NCI-H82 (cell line): Measurements from ENCODE around the gene THEM4.
A peak's percentile ranks its signal among the peaks of the same experiment; 100 is the strongest.

Experiments
- DNase-seq: peaks from one replicate; lab custom pipeline; 2025; lab: John Stamatoyannopoulos, UW

THEM4 gene

DNA sequence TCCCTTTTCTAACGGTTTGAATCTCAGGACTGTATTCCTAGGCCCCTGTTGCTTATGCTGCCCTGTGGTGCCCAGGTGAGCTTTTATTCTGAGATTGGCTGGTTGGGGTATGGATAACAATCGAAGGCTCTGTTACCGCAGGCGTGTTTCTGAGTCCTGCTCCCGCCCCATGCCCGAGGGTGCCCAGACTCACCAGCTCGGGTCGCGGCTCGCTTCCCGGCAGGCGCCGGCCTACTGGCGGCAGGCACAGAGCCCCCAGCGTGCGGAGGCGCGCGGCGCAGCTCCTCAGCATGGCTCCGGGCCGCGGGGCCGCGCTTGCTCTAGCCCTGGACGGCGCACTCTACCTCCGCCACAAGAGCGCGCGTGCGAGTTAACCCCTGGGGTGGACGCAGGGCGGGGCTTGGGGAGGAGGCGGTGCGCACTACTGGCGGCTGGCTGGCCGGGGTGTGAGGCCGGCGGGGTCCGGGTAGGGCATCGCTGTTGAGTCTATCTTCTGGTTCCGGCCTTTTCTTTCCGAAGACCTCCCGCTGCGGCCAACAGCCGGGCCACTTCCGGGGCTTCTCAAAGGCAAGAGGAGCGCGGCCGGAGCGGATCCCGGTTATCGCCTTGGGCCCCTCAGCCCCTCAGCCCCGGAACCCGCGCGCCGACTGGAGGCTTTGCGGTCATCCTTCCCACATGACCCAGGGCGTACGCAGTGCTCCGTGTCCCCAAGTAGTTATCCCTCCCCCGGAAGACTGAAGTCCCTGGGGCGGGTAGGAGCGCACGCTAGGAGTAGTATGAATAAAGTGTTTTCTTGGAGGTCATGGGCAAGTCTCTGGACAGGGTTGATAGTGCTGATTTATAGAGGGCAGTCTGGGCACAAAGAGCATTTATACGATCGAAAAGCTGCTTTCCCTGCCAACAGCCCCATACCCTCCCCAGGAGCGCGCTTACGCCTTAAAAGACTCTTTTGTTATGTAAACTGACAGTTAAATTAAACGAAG lies at the start of gene THEM4:
Gene THEM4, minus strand, starts transcription at position 345 of the 983 bp plus-strand sequence. Its CDS starts 53 bp downstream, at position 292.
- peak; percentile 99 for DNase-seq

- DNase-seq: peak; percentile 69
These were observed 49.6 kb upstream of the THEM4 start for GRCh38 chr1:151958959-151959358.

GRCh38 chr1:151956957-151957497 lies 47.7 kb upstream of the THEM4 start:
- no peak for DNase-seq

- no peak for DNase-seq
These were observed 44.2 kb upstream of the THEM4 start for GRCh38 chr1:151953409-151954094.

- no peak for DNase-seq
These were observed 43.5 kb upstream of the THEM4 start for GRCh38 chr1:151952811-151953210.

GRCh38 chr1:151949371-151950193 lies 40.3 kb upstream of the THEM4 start:
- no peak for DNase-seq

DNA sequence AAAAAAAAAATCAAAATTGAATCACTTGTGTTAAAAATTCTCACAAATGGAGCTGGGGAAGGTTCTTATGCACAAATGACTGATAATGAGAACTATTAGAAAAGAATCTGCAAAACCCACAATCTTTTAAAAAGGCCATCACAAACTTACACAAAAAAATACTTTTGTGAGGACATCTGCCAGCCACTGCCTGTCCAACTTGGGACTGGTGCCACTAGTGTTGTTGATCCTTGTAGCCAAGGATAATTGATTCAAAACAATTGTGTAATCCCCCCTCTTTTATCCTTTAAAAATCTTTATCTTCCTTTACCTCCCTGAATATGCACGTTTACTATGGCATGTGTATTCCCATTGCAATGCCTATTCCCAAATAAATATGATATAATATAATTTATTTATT lies 39.2 kb upstream of the THEM4 start:
- DNase-seq: no peak

DNA sequence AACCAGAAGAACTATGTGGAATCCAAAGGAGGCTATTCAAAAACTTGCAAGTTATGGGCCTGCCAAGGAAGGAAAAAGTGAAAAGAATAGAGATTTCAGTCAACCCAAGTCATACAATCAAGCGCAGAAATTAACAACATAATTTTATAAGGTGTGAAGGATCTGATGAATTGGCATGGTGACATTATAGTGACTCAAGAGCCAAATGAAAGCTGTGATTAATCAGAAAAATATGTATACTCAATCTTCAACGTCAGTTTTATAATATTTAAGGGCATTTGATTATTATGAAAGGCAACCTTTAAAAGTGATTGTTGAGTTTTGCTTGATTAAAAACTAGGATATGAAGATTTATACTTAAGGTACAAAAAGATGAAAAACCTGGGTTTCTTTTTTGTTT lies 37.8 kb upstream of the THEM4 start:
- no peak for DNase-seq

DNA sequence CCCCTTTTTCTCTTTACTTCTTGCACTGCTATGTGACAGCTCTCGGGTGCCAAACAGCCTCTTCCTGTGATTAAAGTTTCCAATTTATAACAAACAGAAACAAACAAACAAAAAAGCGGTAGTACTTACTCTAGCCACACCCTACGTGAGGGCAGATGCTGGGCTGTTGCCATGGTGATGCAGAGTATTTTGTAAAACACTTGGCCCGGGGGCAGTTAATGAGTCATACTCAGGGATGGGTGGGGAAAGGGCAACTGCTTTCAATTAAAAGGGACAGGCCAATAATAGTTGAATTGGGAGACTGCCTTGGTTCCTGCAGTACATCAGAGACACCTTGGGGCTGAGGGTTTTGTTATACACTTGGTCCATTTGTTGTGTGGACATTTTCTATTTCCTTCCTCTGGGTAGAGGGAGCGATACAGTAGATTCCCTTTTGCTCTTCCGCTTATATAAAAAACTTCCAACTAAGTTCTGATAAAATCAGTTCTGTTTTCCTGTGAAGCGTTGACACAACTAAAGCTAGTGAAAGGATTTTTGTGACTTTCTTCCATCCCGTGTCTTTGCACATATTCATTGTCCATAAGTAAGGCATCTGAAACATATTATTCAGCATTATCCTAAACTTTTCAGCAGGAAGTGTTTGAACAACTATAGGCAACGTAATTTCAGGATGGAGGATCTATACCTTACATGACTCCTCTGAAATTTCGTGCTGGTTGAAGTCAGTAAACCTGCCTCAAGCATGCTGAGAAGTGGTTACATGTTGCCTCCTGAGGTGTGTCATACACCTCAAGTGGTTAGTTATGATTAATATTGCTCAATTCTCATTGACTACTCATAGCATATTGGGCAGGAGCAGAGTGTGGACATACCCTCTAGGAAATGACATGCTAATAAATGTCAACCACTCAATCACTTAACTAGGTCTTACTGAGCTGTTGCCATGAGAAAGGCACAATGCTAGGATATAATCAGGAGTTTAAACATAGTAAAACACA lies 36.7 kb upstream of the THEM4 start:
- DNase-seq: peak; percentile 58

GRCh38 chr1:151944857-151945575 lies 35.7 kb upstream of the THEM4 start:
- DNase-seq: no peak

DNA sequence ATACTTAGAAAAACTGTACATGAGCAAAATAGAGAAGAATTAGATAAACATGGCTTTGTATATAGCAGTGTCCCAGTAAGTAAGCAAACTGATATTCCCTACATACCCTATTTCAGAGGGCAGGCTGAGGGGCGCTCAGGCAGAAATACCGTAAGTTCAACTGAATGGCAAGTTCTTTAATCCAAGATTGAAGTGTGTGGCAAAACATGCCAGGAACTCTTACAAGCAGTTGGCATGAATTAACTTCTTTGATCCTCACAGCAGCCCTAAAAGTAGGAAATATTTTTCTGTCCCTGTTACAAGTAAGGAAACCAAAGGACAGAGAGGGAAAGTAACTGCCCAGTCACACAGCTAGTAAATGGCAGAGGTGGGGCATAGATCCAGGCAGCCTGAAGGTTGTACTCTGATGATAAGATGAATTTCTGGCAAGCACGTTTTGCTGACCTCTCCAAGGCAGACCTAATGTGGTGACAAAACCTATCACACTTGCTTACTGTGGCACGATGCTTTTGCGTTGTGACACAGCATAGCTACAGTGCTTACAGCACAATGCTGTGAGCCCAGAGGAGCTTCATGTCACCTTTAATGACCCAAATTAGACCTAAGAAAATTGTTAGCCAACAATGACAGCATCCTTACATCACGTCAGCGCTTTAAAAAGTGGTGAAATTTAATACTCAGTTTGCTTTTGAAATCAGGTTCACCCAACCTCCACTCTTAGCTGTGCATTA lies 35.0 kb upstream of the THEM4 start:
- DNase-seq: no peak

GRCh38 chr1:151943591-151943990 lies 34.3 kb upstream of the THEM4 start:
- DNase-seq: no peak

GRCh38 chr1:151942882-151943281 lies 33.6 kb upstream of the THEM4 start:
- DNase-seq: no peak

DNA sequence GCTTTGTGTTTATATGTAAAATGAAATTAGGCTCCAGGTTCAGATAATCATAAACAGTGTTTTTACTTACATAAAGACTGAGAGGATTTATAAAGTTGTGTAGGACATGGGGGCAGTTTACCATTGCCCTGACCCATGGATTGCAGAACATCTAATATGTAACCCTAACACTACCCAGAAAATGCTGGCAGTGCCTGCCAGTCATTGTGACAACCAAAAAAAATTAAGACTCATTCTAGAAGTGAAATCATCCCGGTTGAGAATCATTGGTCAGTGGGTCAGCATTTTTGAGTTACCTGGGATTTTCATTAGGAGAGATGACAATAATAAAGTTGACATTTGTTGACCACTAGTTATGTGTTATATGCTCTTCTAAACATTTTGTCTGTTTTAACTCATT lies 31.2 kb upstream of the THEM4 start:
- no peak for DNase-seq

GRCh38 chr1:151939779-151940178 lies 30.5 kb upstream of the THEM4 start:
- no peak for DNase-seq

DNA sequence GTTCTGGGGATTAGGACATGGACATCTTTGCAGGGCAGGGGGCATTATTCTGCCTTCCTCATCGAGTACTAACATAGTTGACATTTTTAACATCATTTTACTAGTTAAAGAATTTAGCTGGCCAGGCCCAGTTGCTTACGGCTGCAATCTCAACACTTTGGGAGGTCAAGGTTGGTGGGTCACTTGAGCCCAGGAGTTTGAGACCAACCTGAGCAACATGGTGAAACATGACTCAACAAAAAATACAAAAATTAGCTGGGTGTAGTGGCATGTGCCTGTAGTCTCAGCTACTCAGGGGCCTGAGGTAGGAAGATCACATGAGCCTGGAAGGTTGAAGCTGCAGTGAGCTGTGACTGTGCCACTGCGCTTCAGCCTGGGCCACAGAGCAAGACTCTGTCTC lies 29.8 kb upstream of the THEM4 start:
- no peak for DNase-seq

DNA sequence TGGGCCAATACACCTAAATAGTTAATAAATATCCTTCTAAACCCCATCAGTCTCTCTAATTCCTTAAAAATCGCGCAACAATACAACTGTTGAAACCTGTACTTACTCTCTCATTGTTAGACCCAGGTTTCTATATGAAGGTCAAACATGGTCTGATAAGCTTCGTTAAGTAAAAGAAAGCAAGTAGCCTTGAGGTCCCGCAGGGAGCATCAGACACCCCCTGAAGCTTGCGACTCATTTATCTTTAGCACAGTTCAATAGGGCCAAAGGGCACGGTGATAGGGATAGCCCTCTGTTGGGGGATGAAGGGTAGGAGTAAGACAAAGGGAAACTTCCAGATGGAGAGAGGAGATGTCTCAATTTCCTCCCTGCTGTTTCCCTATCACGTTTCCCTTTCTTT lies 27.3 kb upstream of the THEM4 start:
- peak; percentile 71 for DNase-seq

DNA sequence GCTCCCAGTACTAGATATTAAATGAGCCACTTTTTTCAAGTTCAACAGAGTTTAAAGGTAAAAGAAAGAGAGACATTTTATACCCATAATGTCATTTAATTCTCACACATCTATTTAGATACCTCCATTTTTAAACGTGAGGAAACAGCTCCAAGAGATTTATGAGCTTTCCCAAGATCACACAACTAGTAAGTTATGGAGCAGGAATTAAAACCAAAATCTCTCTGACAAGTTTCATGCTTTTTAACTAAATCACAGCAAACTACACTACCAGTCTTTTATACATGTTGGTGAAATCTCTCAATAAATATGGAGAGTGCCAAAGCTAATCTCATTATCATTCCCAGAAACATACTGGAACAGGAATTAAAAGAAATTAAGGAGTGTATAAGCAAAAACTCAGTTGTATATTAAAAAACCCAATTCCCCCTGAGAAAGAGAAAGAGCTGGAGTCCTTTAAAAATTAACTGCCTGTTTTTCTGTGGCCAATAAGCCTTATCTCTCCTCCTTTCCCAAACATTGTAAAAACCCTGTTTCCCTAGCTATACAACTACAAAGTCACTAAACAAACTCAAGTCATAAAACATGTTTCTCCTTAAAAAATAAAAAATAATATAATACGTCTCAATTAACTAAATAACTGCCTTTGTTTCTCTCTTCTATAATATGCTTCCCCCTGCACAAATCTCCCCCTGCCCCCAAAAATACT lies 26.7 kb upstream of the THEM4 start:
- DNase-seq: no peak

DNA sequence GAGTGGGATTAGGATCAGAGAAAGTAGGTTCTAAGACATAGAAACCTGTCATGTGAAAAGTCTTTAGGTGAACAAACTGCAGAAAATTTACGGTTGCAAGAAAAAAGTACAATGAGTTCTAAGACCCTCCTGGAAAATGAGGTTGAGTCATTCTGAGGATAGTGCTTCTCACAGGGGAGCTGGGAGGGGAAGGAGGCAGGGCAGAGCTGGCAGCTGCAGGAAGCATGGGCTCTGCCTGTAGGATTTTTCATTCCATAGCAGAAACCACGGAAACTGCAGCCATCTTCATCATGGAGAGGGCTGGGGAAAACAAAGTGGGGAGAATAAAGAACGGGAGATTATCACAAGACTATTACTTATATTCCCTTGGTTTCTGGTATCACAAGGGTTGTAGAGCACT lies 25.8 kb upstream of the THEM4 start:
- DNase-seq: peak; percentile 40
